GM18505 (cell line): ENCODE measurements around the gene PIWIL4.

Source experiments
- ATAC-seq: cut with Tn5 transposase; IDR thresholded peaks from one replicate; pipeline ENCODE4 v1.9.1; 2021; ENCODE audit not compliant: unreplicated experiment
- POLR2A ChIP-seq: IDR thresholded peaks from 4 replicates; pipeline ENCODE4 v1.6.1; 2011; ENCODE audit warnings: borderline replicate concordance; ENCODE audit not compliant: insufficient read depth, insufficient read length; ENCODE audit errors: extremely low read depth

Gene PIWIL4

GRCh38 chr11:94649964-94650623, 82.9 kb downstream of the PIWIL4 start:
- no peak for ATAC-seq
- no peak for TF ChIP-seq POLR2A

GRCh38 chr11:94650756-94651155, 83.6 kb downstream of the PIWIL4 start:
- TF ChIP-seq POLR2A, result no peak
- ATAC-seq, result no peak

GRCh38 chr11:94652735-94653284, 85.6 kb downstream of the PIWIL4 start:
- TF ChIP-seq POLR2A, result no peak
- ATAC-seq, result no peak

- ATAC-seq, result no peak
- TF ChIP-seq POLR2A, result no peak
These were observed 86.4 kb downstream of the PIWIL4 start for GRCh38 chr11:94653561-94653960.

GRCh38 chr11:94654201-94654600, 87.0 kb downstream of the PIWIL4 start:
- no peak for TF ChIP-seq POLR2A
- no peak for ATAC-seq

GRCh38 chr11:94655291-94655690, 88.1 kb downstream of the PIWIL4 start:
- ATAC-seq, result no peak

GRCh38 chr11:94655956-94656355, 88.8 kb downstream of the PIWIL4 start:
- ATAC-seq, result no peak
- TF ChIP-seq POLR2A, result no peak

More at GRCh38 chr11:94655291-94655690, 88.1 kb downstream of the PIWIL4 start:
- no peak for TF ChIP-seq POLR2A

- no peak for ATAC-seq
These were observed 89.8 kb downstream of the PIWIL4 start for GRCh38 chr11:94656968-94657367.

GRCh38 chr11:94657629-94658028, 90.5 kb downstream of the PIWIL4 start:
- TF ChIP-seq POLR2A, result no peak
- ATAC-seq, result no peak

More at GRCh38 chr11:94656968-94657367, 89.8 kb downstream of the PIWIL4 start:
- no peak for TF ChIP-seq POLR2A

GRCh38 chr11:94658386-94658785, 91.2 kb downstream of the PIWIL4 start:
- no peak for TF ChIP-seq POLR2A
- ATAC-seq, result no peak

GRCh38 chr11:94658888-94659287, 91.7 kb downstream of the PIWIL4 start:
- no peak for ATAC-seq

GRCh38 chr11:94661444-94661843, 94.3 kb downstream of the PIWIL4 start:
- ATAC-seq, result no peak
- no peak for TF ChIP-seq POLR2A

More at GRCh38 chr11:94658888-94659287, 91.7 kb downstream of the PIWIL4 start:
- no peak for TF ChIP-seq POLR2A

- ATAC-seq, result no peak
- TF ChIP-seq POLR2A, result no peak
These were observed 95.1 kb downstream of the PIWIL4 start for GRCh38 chr11:94662065-94662779.
